Pancreas (tissue), 10 donors: Measurements from ENCODE around the gene SHC3. TPM values are rescaled to one million over a fixed set of nuclear protein-coding genes. Genes with fewer than 3 reads are reported as not detected.
"Not testable (repeated sequence)": the region's sequence is repeated elsewhere in the genome, so short reads cannot be mapped to it uniquely, and the experiment has no call there.

Source experiments
- ATAC-seq, 4 donors: fragments of 200-7000 bp; cut with Tn5 transposase; one replicate each; pipeline versions ENCODE4 v1.8.0 to v1.9.1; 2020; ENCODE audit warnings: mild to moderate bottlenecking in 4 of 4, moderate library complexity in 4 of 4
- DNase-seq, 6 donors: peaks; one replicate each; pipeline ENCODE4 v3.0.0-alpha.2; 2020
- FAIRE-seq: peaks from 2 replicates; lab custom pipeline; 2012; peaks lifted over from hg19 to GRCh38; lab: Jason Lieb, UNC
- H3K27ac ChIP-seq, 4 donors: fragments of 200-600 bp; sonication (generic); 1 replicate in 3 of 4; 2 replicates in 1 of 4; pipeline versions ENCODE4 v1.5.0 to v1.8.0; 2020
- H3K27me3 ChIP-seq, 4 donors: fragments of 200-600 bp; one replicate each; pipeline ENCODE4 v1.8.0; 2021
- H3K36me3 ChIP-seq, 3 donors: fragments of 200-600 bp; sonication (generic) in 1 of 3; one replicate each; pipeline versions ENCODE4 v1.5.0 to v1.8.0; 2020 to 2021
- H3K4me1 ChIP-seq, 3 donors: fragments of 200-600 bp; one replicate each; pipeline ENCODE4 v1.8.0; 2021
- H3K4me3 ChIP-seq, 4 donors: fragments of 200-600 bp; sonication (generic) in 2 of 4; one replicate each; pipeline versions ENCODE4 v1.5.0 to v1.8.0; 2020 to 2021
- H3K9me3 ChIP-seq, 4 donors: fragments of 200-600 bp; one replicate each; pipeline ENCODE4 v1.8.0; 2021
- WGBS, 2 donors: extraction: QIAGEN DNeasy Blood & Tissue Kit; methylation state at CpG; one replicate each; pipeline ENCODE4 v1.1.7; 2013; 5-methylcytosine and 5-hydroxymethylcytosine counted together
- intact Hi-C, 3 donors: fragments of 100-400 bp; cut with DNase I; formaldehyde crosslinking; loops; one replicate each; pipeline versions ENCODE4 v1.11.1 to v1.14.2; 2022
- polyA plus RNA-seq, 2 donors: library from polyadenylated mRNA; stranded (reverse); fragments of 200-250 nt; gene quantifications; one replicate each; pipeline ENCODE4 v1.2.3, GENCODE V29; 2013
- total RNA-seq, 6 donors: library from RNA; stranded (reverse); fragmentation: NEBNext Ultra II Directional in 4 of 6; extraction: Animal tissue kit (Norgen Biotek cat#: 25700) in 4 of 6; gene quantifications; one replicate each; pipeline versions ENCODE4 v1.2.1 to v1.2.4, GENCODE V29; 2021 to 2023
- TF ChIP-seq, protein P1 (sequence below), 4 donors: fragments of 200-600 bp; sonication (generic) in 3 of 4; IDR thresholded peaks; one replicate each; pipeline versions ENCODE4 v1.5.0 to v1.8.0; 2021; ENCODE audit warnings: antibody characterized with exemption in 4 of 4
- donor health status: healthy with polysubstance abuse.
- donor health status: DM: no; HTN: no; CAD: no; lungs with moderate emphysema.
- donor health status: DM: no; HTN: no; CAD: no.
- donor health status: control.
- donor health status: control.
- donor health status: Bipolar disorder and iron deficiency.
- donor health status: DM: yes; HTN: yes; CAD: no.
- donor health status: DM: no; HTN: no; CAD: no.
- donor health status: DM: no; HTN: no; CAD: no.
- donor health status: DM: yes; HTN: yes; CAD: no.

Gene SHC3
- total and polyA plus RNA-seq, 8 donors, result 0.19 to 6.3 (median 1.8) TPM

- Histone ChIP-seq H3K36me3 (no peaks in the 10 kb centered on the region), H3K9me3 (no peaks in the 10 kb centered on the region), H3K4me1 (no peaks in the 10 kb centered on the region), H3K27ac (no peak overlapping the region), H3K27me3 (no peaks in the 10 kb centered on the region), H3K4me3 (no peak overlapping the region)
- FAIRE-seq, result no peak
- no peak for ATAC-seq
- intact Hi-C loops, result no loop called here
- TF ChIP-seq, protein P1, sequence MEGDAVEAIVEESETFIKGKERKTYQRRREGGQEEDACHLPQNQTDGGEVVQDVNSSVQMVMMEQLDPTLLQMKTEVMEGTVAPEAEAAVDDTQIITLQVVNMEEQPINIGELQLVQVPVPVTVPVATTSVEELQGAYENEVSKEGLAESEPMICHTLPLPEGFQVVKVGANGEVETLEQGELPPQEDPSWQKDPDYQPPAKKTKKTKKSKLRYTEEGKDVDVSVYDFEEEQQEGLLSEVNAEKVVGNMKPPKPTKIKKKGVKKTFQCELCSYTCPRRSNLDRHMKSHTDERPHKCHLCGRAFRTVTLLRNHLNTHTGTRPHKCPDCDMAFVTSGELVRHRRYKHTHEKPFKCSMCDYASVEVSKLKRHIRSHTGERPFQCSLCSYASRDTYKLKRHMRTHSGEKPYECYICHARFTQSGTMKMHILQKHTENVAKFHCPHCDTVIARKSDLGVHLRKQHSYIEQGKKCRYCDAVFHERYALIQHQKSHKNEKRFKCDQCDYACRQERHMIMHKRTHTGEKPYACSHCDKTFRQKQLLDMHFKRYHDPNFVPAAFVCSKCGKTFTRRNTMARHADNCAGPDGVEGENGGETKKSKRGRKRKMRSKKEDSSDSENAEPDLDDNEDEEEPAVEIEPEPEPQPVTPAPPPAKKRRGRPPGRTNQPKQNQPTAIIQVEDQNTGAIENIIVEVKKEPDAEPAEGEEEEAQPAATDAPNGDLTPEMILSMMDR (IDR thresholded peaks at IDR 0.05), result no peak
- 57 to 59% methylated on average over 3 of the region's 3 CpGs for WGBS, 2 donors
- no peak for DNase-seq
Measured at GRCh38 chr9:89213396-89213880, 34.8 kb upstream of the SHC3 start.

- DNase-seq (no peak), FAIRE-seq (no peak), ATAC-seq (no peak)
- Histone ChIP-seq H3K36me3 (no peaks in the 10 kb centered on the region), H3K27ac (no peak overlapping the region), H3K9me3 (no peaks in the 10 kb centered on the region), H3K4me1 (no peaks in the 10 kb centered on the region), H3K4me3 (no peak overlapping the region), H3K27me3 (no peaks in the 10 kb centered on the region)
- TF ChIP-seq, protein P1 (IDR thresholded peaks at IDR 0.05), result no peak
- intact Hi-C loops, result no loop called here
- WGBS, 2 donors, result 88 to 92% methylated on average over 1 of the region's 1 CpG
Measured at GRCh38 chr9:89212171-89212570, 33.6 kb upstream of the SHC3 start.

DNA sequence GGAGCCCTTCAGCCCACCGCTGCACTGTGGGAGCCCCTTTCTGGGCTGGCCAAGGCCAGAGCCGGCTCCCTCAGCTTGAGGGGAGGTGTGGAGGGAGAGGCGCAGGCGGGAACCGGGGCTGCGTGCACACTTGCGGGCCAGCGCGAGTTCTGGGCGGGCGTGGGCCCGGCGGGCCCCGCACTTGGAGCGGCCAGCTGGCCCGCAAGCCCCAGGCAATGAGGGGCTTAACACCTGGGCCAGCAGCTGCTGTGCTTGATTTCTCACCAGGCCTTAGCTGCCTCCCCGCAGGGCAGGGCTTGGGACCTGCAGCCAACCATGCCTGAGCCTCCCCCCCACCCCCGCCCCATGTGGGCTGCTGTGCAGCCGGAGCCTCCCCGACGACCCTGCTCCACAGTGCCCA lies 30.7 kb upstream of the SHC3 start:
- 96 to 97% methylated on average over 20 to 21 of the region's 21 CpGs for WGBS, 2 donors

GRCh38 chr9:89207026-89207425 lies 28.4 kb upstream of the SHC3 start:
- no peaks in the 10 kb centered on the region for H3K27me3 ChIP-seq
- FAIRE-seq, result no peak
- no peaks in the 10 kb centered on the region for H3K36me3 ChIP-seq
- no peak overlapping the region for H3K27ac ChIP-seq
- peak in 1 of 4 donors; percentile 30 for ATAC-seq
- H3K9me3 ChIP-seq, result no peaks in the 10 kb centered on the region
- TF ChIP-seq, protein P1 (IDR thresholded peaks at IDR 0.05), result no peak
- no peak overlapping the region for H3K4me3 ChIP-seq
- DNase-seq, result no peak
- intact Hi-C loops, result no loop called here
- no peaks in the 10 kb centered on the region for H3K4me1 ChIP-seq
- 84 to 87% methylated on average over 4 of the region's 4 CpGs for WGBS, 2 donors

More for the DNA sequence above, 30.7 kb upstream of the SHC3 start:
- FAIRE-seq, H3K9me3 ChIP-seq, intact Hi-C loops, DNase-seq, H3K36me3 ChIP-seq, H3K27ac ChIP-seq, H3K4me1 ChIP-seq, H3K4me3 ChIP-seq, ATAC-seq, H3K27me3 ChIP-seq: not testable (repeated sequence)

DNA sequence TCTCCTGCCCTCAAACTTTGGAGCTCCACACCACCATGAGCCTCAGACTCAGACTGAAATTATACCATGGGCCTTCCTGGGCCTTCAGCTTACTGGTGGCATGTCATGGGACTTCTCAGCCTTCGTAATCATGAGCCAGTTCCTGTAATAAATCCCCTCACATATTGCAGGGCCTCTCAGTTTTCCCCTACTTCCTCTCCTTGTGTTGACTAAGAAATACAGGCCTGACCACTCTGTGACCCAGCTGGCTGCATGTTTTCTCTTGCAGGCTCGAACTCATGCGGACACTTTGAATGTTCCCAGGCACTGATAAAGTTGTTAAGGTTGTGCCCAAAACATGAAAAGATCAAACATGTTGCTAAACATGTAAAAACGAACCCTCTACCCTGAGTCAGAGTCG lies 26.2 kb upstream of the SHC3 start:
- Histone ChIP-seq H3K27me3 (no peaks in the 10 kb centered on the region), H3K4me1 (no peaks in the 10 kb centered on the region), H3K4me3 (no peak overlapping the region), H3K27ac (no peak overlapping the region), H3K36me3 (no peaks in the 10 kb centered on the region), H3K9me3 (no peaks in the 10 kb centered on the region)
- 73 to 78% methylated on average over 5 of the region's 5 CpGs for WGBS, 2 donors
- intact Hi-C loops, result no loop called here
- DNase-seq, result no peak
- no peak for ATAC-seq
- TF ChIP-seq, protein P1 (IDR thresholded peaks at IDR 0.05), result no peak
- FAIRE-seq, result no peak
